SK-N-SH (cell line): ENCODE measurements around the gene PRKN. TPM values are rescaled to one million over a fixed set of nuclear protein-coding genes. Genes with fewer than 3 reads are reported as not detected.

Source experiments
- CTCF ChIA-PET: fragments of 300-600, 350-600 bp; formaldehyde crosslinking; extraction: SDS; loops from one replicate; lab custom pipeline; 2021; lab: Yijun Ruan, JAX
- POLR2A ChIA-PET: fragments of 350-600 bp; sonication (Branson Sonifier 250); formaldehyde crosslinking; extraction: SDS; loops from one replicate; lab custom pipeline; 2020; ENCODE audit warnings: antibody characterized with exemption, inconsistent platforms; lab: Yijun Ruan, JAX
- DNase-seq: peaks from one replicate; pipeline ENCODE4 v3.0.0; 2012
- H2AFZ ChIP-seq: fragments of 200-600 bp; sonication (generic); 2 replicates; pipeline ENCODE4 v1.8.1; 2016; ENCODE audit warnings: antibody characterized with exemption, mild to moderate bottlenecking, low read depth
- H3F3A ChIP-seq: fragments of 200-600 bp; sonication (generic); replicated peaks from 2 replicates; pipeline ENCODE3; 2016; ENCODE audit warnings: antibody characterized with exemption, mild to moderate bottlenecking; ENCODE audit not compliant: insufficient read depth
- H3K27ac ChIP-seq, 2 experiments: fragments of 200-500 bp in 1 of 2; fragments of 200-600 bp in 1 of 2; sonication (Bioruptor generic) in 1 of 2; sonication (generic), shearing (Covaris generic) in 1 of 2; 2 replicates each; pipeline versions ENCODE4 v1.5.1 to v1.6.1; 2014 to 2016; ENCODE audit warnings: low read depth in 2 of 2, inconsistent platforms in 1 of 2, low read length in 1 of 2, mild to moderate bottlenecking in 1 of 2, mixed read lengths in 1 of 2
- H3K27me3 ChIP-seq: fragments of 200-600 bp; sonication (generic), shearing (Covaris generic); 2 replicates; pipeline ENCODE4 v1.6.1; 2016; ENCODE audit warnings: mixed run types; ENCODE audit not compliant: insufficient read depth
- H3K36me3 ChIP-seq, 2 experiments: fragments of 200-500 bp in 1 of 2; fragments of 200-600 bp in 1 of 2; sonication (Bioruptor generic) in 1 of 2; sonication (generic) in 1 of 2; replicated peaks in 1 of 2; 2 replicates each; pipeline versions ENCODE3 to v1.5.1; 2014 to 2016; ENCODE audit warnings: low read length in 1 of 2, mild to moderate bottlenecking in 1 of 2; ENCODE audit not compliant: insufficient read depth in 2 of 2, control insufficient read depth in 1 of 2
- H3K4me1 ChIP-seq, 2 experiments: fragments of 200-500 bp in 1 of 2; fragments of 200-600 bp in 1 of 2; sonication (Bioruptor generic) in 1 of 2; sonication (generic), shearing (Covaris generic) in 1 of 2; 2 replicates each; pipeline versions ENCODE4 v1.5.1 to v1.6.1; 2014 to 2016; ENCODE audit warnings: low read depth in 1 of 2, low read length in 1 of 2, mixed run types in 1 of 2; ENCODE audit not compliant: insufficient read depth in 2 of 2, control insufficient read depth in 1 of 2
- H3K4me2 ChIP-seq: fragments of 200-600 bp; sonication (generic), shearing (Covaris generic); 2 replicates; pipeline ENCODE4 v1.6.1; 2017; ENCODE audit warnings: mixed run types
- H3K4me3 ChIP-seq, 2 experiments: fragments of 200-500 bp in 1 of 2; fragments of 200-600 bp in 1 of 2; sonication (Bioruptor generic) in 1 of 2; sonication (generic), shearing (Covaris generic) in 1 of 2; 2 replicates each; pipeline versions ENCODE4 v1.5.1 to v1.8.1; 2014 to 2016; ENCODE audit warnings: low read depth in 2 of 2, inconsistent platforms in 1 of 2, low read length in 1 of 2, mild to moderate bottlenecking in 1 of 2, mixed read lengths in 1 of 2, moderate library complexity in 1 of 2
- H3K79me2 ChIP-seq: fragments of 200-600 bp; sonication (generic); 2 replicates; pipeline ENCODE4 v1.8.1; 2017; ENCODE audit warnings: mild to moderate bottlenecking; ENCODE audit not compliant: insufficient read depth
- H3K9ac ChIP-seq: fragments of 200-600 bp; sonication (generic); 2 replicates; pipeline ENCODE4 v1.6.1; 2017; ENCODE audit warnings: mixed run types
- H3K9me2 ChIP-seq: fragments of 200-600 bp; sonication (generic); 2 replicates; pipeline ENCODE4 v1.6.1; 2017; ENCODE audit warnings: mixed run types
- H3K9me3 ChIP-seq: fragments of 200-600 bp; sonication (generic); 2 replicates; pipeline ENCODE4 v1.6.1; 2017; ENCODE audit warnings: mixed run types, mild to moderate bottlenecking, moderate library complexity
- H4K20me1 ChIP-seq: fragments of 200-600 bp; sonication (generic); 2 replicates; pipeline ENCODE4 v1.6.1; 2017; ENCODE audit warnings: mild to moderate bottlenecking, mixed run types; ENCODE audit not compliant: insufficient read depth
- EZH2phosphoT487 ChIP-seq: fragments of 200-600 bp; sonication (generic); IDR thresholded peaks from 2 replicates; pipeline ENCODE4 v1.6.1; 2017; ENCODE audit warnings: low read depth, mixed run types, mild to moderate bottlenecking, antibody characterized with exemption, moderate library complexity, borderline replicate concordance
- FOSL2 ChIP-seq: IDR thresholded peaks from 2 replicates; pipeline ENCODE4 v1.4.0; 2012; ENCODE audit warnings: low read depth, mild to moderate bottlenecking, moderate library complexity, borderline replicate concordance
- GABPA ChIP-seq: IDR thresholded peaks from 2 replicates; pipeline ENCODE4 v1.4.0; 2012; ENCODE audit warnings: low read depth, mild to moderate bottlenecking
- GATA2 ChIP-seq: sonication (generic); formaldehyde crosslinking; IDR thresholded peaks from 2 replicates; pipeline ENCODE4 v1.5.0; 2020; ENCODE audit warnings: mild to moderate bottlenecking, missing genetic modification reagents
- JUND ChIP-seq: IDR thresholded peaks from 2 replicates; pipeline ENCODE4 v1.4.0; 2012
- MEF2A ChIP-seq: IDR thresholded peaks from 2 replicates; pipeline ENCODE4 v1.4.0; 2012; ENCODE audit warnings: low read depth, borderline replicate concordance
- NFIC ChIP-seq: IDR thresholded peaks from 2 replicates; pipeline ENCODE4 v1.4.0; 2012; ENCODE audit warnings: borderline replicate concordance
- NRF1 ChIP-seq: IDR thresholded peaks from 2 replicates; pipeline ENCODE4 v1.6.1; 2012; ENCODE audit warnings: low read depth, mild to moderate bottlenecking, low read length
- POLR2AphosphoS5 ChIP-seq: IDR thresholded peaks from 2 replicates; pipeline ENCODE4 v1.6.1; 2012; ENCODE audit warnings: low read depth, low read length
- RAD21 ChIP-seq: IDR thresholded peaks from 2 replicates; pipeline ENCODE4 v1.6.1; 2012; ENCODE audit warnings: mild to moderate bottlenecking, low read length
- RCOR1 ChIP-seq: fragments of 150-350 bp; IDR thresholded peaks from 2 replicates; pipeline ENCODE4 v1.6.1; 2017; ENCODE audit warnings: antibody characterized with exemption, low read length
- RFX5 ChIP-seq: IDR thresholded peaks from 2 replicates; pipeline ENCODE4 v1.6.1; 2012; ENCODE audit warnings: mild to moderate bottlenecking, improper control_type of control experiment, low read length
- SIN3A ChIP-seq: IDR thresholded peaks from 2 replicates; pipeline ENCODE4 v1.6.1; 2012; ENCODE audit warnings: low read depth, mild to moderate bottlenecking, low read length, moderate library complexity, borderline replicate concordance
- SMC3 ChIP-seq: IDR thresholded peaks from 2 replicates; pipeline ENCODE4 v1.6.1; 2012; ENCODE audit warnings: low read depth, low read length, improper control_type of control experiment
- TCF12 ChIP-seq: IDR thresholded peaks from 2 replicates; pipeline ENCODE4 v1.4.0; 2012
- TEAD4 ChIP-seq: IDR thresholded peaks from 2 replicates; pipeline ENCODE4 v1.4.0; 2012; ENCODE audit warnings: mild to moderate bottlenecking, borderline replicate concordance; ENCODE audit not compliant: insufficient read depth
- YY1 ChIP-seq: IDR thresholded peaks from 2 replicates; pipeline ENCODE4 v1.4.0; 2012; ENCODE audit warnings: low read depth, mild to moderate bottlenecking
- WGBS: methylation state at CpG from one replicate; pipeline ENCODE4 v1.1.6; 2017; ENCODE audit warnings: low lambda C conversion rate; 5-methylcytosine and 5-hydroxymethylcytosine counted together
- polyA plus RNA-seq, 3 experiments: library from polyadenylated mRNA; depleted of rRNA; stranded (reverse); fragments of >200 nt; gene quantifications; 2 replicates each; pipeline ENCODE4 v1.2.3, GENCODE V29; 2012
- TF ChIP-seq, protein P1 (sequence below): IDR thresholded peaks from 2 replicates; pipeline ENCODE4 v1.4.0; 2012; ENCODE audit warnings: low read depth
- TF ChIP-seq, protein P2 (sequence below): IDR thresholded peaks from 2 replicates; pipeline ENCODE4 v1.4.0; 2012; ENCODE audit warnings: low read depth, borderline replicate concordance
- TF ChIP-seq, protein P3 (sequence below): IDR thresholded peaks from 2 replicates; pipeline ENCODE4; 2012
- TF ChIP-seq, protein P4 (sequence below): fragments of 150-350 bp; IDR thresholded peaks from 2 replicates; pipeline ENCODE4 v1.6.1; 2017; ENCODE audit warnings: antibody characterized with exemption, low read length, low read depth, borderline replicate concordance
- TF ChIP-seq, protein P5 (sequence below): fragments of 150-350 bp; IDR thresholded peaks from 2 replicates; pipeline ENCODE4 v1.6.1; 2016; ENCODE audit warnings: mild to moderate bottlenecking, low read depth, low read length
- TF ChIP-seq, protein P6 (sequence below): IDR thresholded peaks from 2 replicates; pipeline ENCODE4 v1.6.1; 2012; ENCODE audit warnings: mild to moderate bottlenecking, low read depth, low read length, moderate library complexity

PRKN gene
- polyA plus RNA-seq, 1 of the 3 experiments (the other 2 are of a cell fraction), result 0.76 TPM

DNA sequence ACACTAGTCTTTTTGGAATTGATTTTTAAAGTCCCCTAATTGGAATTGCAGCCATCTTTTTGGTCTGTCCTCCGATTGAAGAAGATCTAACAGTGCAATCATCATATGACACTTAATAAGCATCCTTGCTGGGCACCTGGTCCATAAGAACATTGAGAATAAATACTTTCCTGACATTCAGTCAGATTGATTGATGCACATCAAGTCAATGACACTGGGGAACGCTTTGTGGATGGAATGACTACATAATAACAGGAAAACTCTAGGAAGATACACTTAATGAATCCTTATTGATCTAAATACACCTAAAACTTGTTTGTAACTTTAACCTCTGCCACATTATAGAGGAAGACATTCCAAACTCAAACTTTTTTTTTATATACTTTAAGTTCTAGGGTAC, 255.7 kb downstream of the PRKN start:
- no peak overlapping the region for H3K9ac ChIP-seq
- H3K79me2 ChIP-seq, result no peaks in the 10 kb centered on the region
- H3K9me2 ChIP-seq, result no peaks in the 10 kb centered on the region
- H3K36me3 ChIP-seq, result no peaks in the 10 kb centered on the region
- H3K27ac ChIP-seq, result no peak overlapping the region
- CTCF ChIA-PET, result no interaction called here
- no peaks in the 10 kb centered on the region for H3K27me3 ChIP-seq
- no peaks in the 10 kb centered on the region for H3F3A ChIP-seq
- POLR2A ChIA-PET, result no interaction called here
- H4K20me1 ChIP-seq, result no peaks in the 10 kb centered on the region
- H3K9me3 ChIP-seq, result no peaks in the 10 kb centered on the region
- H2AFZ ChIP-seq, result no peak overlapping the region
- H3K4me2 ChIP-seq, result no peak overlapping the region
- no peak overlapping the region for H3K4me3 ChIP-seq
- TF ChIP-seq RFX5, result no peak
- no peak for TF ChIP-seq GABPA
- TF ChIP-seq TEAD4, result no peak
- TF ChIP-seq, protein P1, sequence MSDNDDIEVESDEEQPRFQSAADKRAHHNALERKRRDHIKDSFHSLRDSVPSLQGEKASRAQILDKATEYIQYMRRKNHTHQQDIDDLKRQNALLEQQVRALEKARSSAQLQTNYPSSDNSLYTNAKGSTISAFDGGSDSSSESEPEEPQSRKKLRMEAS, result no peak
- TF ChIP-seq GATA2 (CRISPR knock-in tag), result no peak
- no peak for TF ChIP-seq POLR2AphosphoS5
- TF ChIP-seq, protein P2, sequence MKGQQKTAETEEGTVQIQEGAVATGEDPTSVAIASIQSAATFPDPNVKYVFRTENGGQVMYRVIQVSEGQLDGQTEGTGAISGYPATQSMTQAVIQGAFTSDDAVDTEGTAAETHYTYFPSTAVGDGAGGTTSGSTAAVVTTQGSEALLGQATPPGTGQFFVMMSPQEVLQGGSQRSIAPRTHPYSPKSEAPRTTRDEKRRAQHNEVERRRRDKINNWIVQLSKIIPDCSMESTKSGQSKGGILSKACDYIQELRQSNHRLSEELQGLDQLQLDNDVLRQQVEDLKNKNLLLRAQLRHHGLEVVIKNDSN, result no peak
- no peak for TF ChIP-seq NFIC
- TF ChIP-seq FOSL2, result no peak
- TF ChIP-seq, protein P3, sequence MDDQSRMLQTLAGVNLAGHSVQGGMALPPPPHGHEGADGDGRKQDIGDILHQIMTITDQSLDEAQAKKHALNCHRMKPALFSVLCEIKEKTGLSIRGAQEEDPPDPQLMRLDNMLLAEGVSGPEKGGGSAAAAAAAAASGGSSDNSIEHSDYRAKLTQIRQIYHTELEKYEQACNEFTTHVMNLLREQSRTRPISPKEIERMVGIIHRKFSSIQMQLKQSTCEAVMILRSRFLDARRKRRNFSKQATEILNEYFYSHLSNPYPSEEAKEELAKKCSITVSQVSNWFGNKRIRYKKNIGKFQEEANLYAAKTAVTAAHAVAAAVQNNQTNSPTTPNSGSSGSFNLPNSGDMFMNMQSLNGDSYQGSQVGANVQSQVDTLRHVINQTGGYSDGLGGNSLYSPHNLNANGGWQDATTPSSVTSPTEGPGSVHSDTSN, result no peak
- TF ChIP-seq EZH2phosphoT487, result no peak
- no peak for TF ChIP-seq SMC3
- TF ChIP-seq SIN3A, result no peak
- no peak for TF ChIP-seq TCF12
- TF ChIP-seq NRF1, result no peak
- TF ChIP-seq, protein P4, sequence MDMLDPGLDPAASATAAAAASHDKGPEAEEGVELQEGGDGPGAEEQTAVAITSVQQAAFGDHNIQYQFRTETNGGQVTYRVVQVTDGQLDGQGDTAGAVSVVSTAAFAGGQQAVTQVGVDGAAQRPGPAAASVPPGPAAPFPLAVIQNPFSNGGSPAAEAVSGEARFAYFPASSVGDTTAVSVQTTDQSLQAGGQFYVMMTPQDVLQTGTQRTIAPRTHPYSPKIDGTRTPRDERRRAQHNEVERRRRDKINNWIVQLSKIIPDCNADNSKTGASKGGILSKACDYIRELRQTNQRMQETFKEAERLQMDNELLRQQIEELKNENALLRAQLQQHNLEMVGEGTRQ, result no peak
- TF ChIP-seq RCOR1, result no peak
- no peak for TF ChIP-seq JUND
- no peaks in the 10 kb centered on the region for H3K4me1 ChIP-seq
- 44% methylated on average over 2 of the region's 2 CpGs for WGBS
- DNase-seq, result no peak

DNA sequence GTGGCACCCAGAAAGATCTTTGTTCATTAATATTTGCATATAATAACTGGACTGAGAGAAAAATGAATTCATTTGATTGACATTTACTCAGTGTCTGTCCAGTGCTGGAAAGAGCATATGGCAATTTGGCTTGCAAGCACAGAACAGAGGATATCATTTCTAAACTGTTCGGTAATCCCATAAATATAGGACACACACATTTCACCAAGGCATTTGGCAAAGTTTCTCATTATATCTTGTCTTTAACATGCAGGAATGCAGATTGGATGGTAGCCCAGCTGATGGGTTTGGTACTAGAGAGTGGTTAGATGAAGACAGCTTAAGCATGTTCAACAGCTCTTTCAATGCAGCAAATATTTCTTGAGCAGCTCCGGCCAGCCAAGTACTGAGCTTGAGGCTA, 259.2 kb downstream of the PRKN start:
- Histone ChIP-seq H3K9me3 (no peaks in the 10 kb centered on the region), H3K9ac (no peak overlapping the region), H3K27me3 (no peaks in the 10 kb centered on the region), H3F3A (no peaks in the 10 kb centered on the region), H3K9me2 (no peaks in the 10 kb centered on the region), H3K79me2 (no peaks in the 10 kb centered on the region), H3K4me2 (no peak overlapping the region), H3K36me3 (no peaks in the 10 kb centered on the region), H3K4me1 (no peaks in the 10 kb centered on the region), H4K20me1 (no peaks in the 10 kb centered on the region), H3K4me3 (no peak overlapping the region), H3K27ac (no peak overlapping the region), H2AFZ (no peak overlapping the region)
- CTCF ChIA-PET, result no interaction called here
- no peak for DNase-seq
- POLR2A ChIA-PET, result no interaction called here
- 53% methylated on average over 2 of the region's 2 CpGs for WGBS
- TF ChIP-seq, protein P5, sequence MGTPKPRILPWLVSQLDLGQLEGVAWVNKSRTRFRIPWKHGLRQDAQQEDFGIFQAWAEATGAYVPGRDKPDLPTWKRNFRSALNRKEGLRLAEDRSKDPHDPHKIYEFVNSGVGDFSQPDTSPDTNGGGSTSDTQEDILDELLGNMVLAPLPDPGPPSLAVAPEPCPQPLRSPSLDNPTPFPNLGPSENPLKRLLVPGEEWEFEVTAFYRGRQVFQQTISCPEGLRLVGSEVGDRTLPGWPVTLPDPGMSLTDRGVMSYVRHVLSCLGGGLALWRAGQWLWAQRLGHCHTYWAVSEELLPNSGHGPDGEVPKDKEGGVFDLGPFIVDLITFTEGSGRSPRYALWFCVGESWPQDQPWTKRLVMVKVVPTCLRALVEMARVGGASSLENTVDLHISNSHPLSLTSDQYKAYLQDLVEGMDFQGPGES, result no peak
- TF ChIP-seq, protein P2, result no peak
- TF ChIP-seq RFX5 (no peak), MEF2A (no peak), YY1 (no peak), RAD21 (no peak), SMC3 (no peak)
- TF ChIP-seq, protein P6, sequence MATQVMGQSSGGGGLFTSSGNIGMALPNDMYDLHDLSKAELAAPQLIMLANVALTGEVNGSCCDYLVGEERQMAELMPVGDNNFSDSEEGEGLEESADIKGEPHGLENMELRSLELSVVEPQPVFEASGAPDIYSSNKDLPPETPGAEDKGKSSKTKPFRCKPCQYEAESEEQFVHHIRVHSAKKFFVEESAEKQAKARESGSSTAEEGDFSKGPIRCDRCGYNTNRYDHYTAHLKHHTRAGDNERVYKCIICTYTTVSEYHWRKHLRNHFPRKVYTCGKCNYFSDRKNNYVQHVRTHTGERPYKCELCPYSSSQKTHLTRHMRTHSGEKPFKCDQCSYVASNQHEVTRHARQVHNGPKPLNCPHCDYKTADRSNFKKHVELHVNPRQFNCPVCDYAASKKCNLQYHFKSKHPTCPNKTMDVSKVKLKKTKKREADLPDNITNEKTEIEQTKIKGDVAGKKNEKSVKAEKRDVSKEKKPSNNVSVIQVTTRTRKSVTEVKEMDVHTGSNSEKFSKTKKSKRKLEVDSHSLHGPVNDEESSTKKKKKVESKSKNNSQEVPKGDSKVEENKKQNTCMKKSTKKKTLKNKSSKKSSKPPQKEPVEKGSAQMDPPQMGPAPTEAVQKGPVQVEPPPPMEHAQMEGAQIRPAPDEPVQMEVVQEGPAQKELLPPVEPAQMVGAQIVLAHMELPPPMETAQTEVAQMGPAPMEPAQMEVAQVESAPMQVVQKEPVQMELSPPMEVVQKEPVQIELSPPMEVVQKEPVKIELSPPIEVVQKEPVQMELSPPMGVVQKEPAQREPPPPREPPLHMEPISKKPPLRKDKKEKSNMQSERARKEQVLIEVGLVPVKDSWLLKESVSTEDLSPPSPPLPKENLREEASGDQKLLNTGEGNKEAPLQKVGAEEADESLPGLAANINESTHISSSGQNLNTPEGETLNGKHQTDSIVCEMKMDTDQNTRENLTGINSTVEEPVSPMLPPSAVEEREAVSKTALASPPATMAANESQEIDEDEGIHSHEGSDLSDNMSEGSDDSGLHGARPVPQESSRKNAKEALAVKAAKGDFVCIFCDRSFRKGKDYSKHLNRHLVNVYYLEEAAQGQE, result no peak
